MM.1S (cell line): Measurements from ENCODE around the gene FN3K.
"Not testable (repeated sequence)": the region's sequence is repeated elsewhere in the genome, so short reads cannot be mapped to it uniquely, and the experiment has no call there.

ENCODE experiments used
- DNase-seq: peaks from one replicate; pipeline ENCODE4 v3.0.0-alpha.2; 2015
- H2AFZ ChIP-seq: fragments of 300-600 bp; sonication (generic); 2 replicates; pipeline ENCODE4 v1.6.0; 2016; ENCODE audit warnings: antibody characterized with exemption, low read length
- H3F3A ChIP-seq: fragments of 300-600 bp; sonication (generic); 2 replicates; pipeline ENCODE4 v1.6.1; 2016; ENCODE audit warnings: mild to moderate bottlenecking, antibody characterized with exemption, low read length, moderate library complexity, mixed read lengths; ENCODE audit not compliant: insufficient read depth
- H3K27ac ChIP-seq: fragments of 300-600 bp; sonication (generic); 2 replicates; pipeline ENCODE4 v1.5.1; 2016; ENCODE audit warnings: mild to moderate bottlenecking, low read length
- H3K27me3 ChIP-seq: fragments of 300-600 bp; sonication (generic); replicated peaks from 2 replicates; pipeline ENCODE4 v1.6.0; 2016; ENCODE audit warnings: low read length; ENCODE audit not compliant: insufficient read depth
- H3K36me3 ChIP-seq: fragments of 300-600 bp; sonication (generic); replicated peaks from 2 replicates; pipeline ENCODE4 v1.6.1; 2016; ENCODE audit warnings: mild to moderate bottlenecking, low read length, mixed read lengths; ENCODE audit not compliant: insufficient read depth
- H3K4me1 ChIP-seq: fragments of 300-600 bp; sonication (generic); 2 replicates; pipeline ENCODE4 v1.6.1; 2016; ENCODE audit warnings: low read length, mixed read lengths
- H3K4me2 ChIP-seq: fragments of 300-600 bp; sonication (generic); 2 replicates; pipeline ENCODE4 v1.6.0; 2016; ENCODE audit warnings: low read depth, low read length
- H3K4me3 ChIP-seq: fragments of 300-600 bp; sonication (generic); 2 replicates; pipeline ENCODE4 v1.5.1; 2016; ENCODE audit warnings: low read length, mixed read lengths
- H3K79me2 ChIP-seq: fragments of 300-600 bp; sonication (generic); 2 replicates; pipeline ENCODE4 v1.6.1; 2016; ENCODE audit warnings: mixed run types, low read length, mixed read lengths
- H3K9ac ChIP-seq: fragments of 300-600 bp; sonication (generic); 2 replicates; pipeline ENCODE4 v1.6.1; 2016; ENCODE audit warnings: low read length, mixed read lengths
- H3K9me2 ChIP-seq: fragments of 300-600 bp; sonication (generic); replicated peaks from 2 replicates; pipeline ENCODE4 v1.6.1; 2016; ENCODE audit warnings: mild to moderate bottlenecking, low read length, mixed read lengths; ENCODE audit not compliant: insufficient read depth
- H3K9me3 ChIP-seq: fragments of 300-600 bp; sonication (generic); replicated peaks from 2 replicates; pipeline ENCODE4 v1.6.1; 2016; ENCODE audit warnings: mild to moderate bottlenecking, low read length, mixed read lengths; ENCODE audit not compliant: insufficient read depth
- H4K20me1 ChIP-seq: fragments of 300-600 bp; sonication (generic); 2 replicates; pipeline ENCODE4 v1.6.1; 2016; ENCODE audit warnings: mild to moderate bottlenecking, low read length, moderate library complexity, mixed read lengths; ENCODE audit not compliant: insufficient read depth
- EZH2 ChIP-seq: fragments of 300-600 bp; sonication (generic); optimal IDR thresholded peaks from 2 replicates; pipeline ENCODE3; 2017; ENCODE audit warnings: low read depth, mild to moderate bottlenecking, antibody characterized with exemption, low read length, mixed read lengths
- EZH2phosphoT487 ChIP-seq: fragments of 300-600 bp; sonication (generic); IDR thresholded peaks from 2 replicates; pipeline ENCODE4 v1.6.1; 2018; ENCODE audit warnings: antibody characterized with exemption, low read length
- TF ChIP-seq, protein P1 (sequence below): fragments of 300-600 bp; sonication (generic); IDR thresholded peaks from 2 replicates; pipeline ENCODE4 v1.5.1; 2016; ENCODE audit warnings: antibody characterized with exemption, low read length, mixed read lengths

The FN3K gene

DNA sequence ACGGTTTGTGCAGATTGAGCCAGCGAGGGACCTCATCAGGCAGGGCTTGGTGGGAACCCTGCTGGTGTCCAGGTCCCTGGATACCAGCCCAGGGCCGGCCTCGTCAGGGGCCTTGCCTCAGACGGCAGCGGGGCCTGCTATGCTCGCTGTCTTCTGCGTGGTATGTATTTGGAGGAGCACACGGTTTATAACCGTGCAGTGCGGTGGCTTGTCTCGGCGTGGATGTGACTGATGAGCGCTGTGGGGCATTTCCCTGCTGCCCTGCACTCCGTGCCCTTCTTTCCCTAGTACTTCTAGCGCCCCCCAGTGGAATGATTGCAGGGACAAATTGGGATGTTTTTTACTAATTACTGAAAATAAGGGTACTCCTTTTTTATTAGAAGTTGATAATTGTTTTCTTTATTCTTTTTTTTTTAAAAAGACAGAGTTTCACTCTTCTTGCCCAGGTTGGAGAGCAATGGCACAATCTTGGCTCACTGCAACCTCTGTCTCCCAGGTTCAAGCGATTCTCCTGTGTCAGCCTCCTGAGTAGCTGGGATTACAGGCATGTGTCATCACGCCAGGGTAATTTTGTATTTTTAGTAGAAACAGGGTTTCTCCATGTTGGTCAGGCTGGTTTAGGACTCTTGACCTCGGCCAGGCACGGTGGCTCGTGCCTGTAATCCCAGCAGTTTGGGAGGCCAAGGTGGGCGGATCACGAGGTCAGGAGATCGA lies 31.8 kb downstream of the FN3K start:
- Histone ChIP-seq H3K9me3 (no peaks in the 10 kb centered on the region), H3K27ac (no peak overlapping the region), H3K9ac (no peak overlapping the region), H3K27me3 (no peaks in the 10 kb centered on the region), H3K79me2 (0 out of 2 replicates have a peak, but pooled peaks cover 6% of the 10 kb centered on the region), H3K4me2 (no peak overlapping the region), H3K4me3 (no peak overlapping the region), H4K20me1 (no peaks in the 10 kb centered on the region), H3F3A (no peaks in the 10 kb centered on the region), H3K4me1 (no peaks in the 10 kb centered on the region), H3K9me2 (no peaks in the 10 kb centered on the region), H3K36me3 (peaks cover 5% of the 10 kb centered on the region; the same call in 1 of the 2 replicates), H2AFZ (no peak overlapping the region)
- DNase-seq, result no peak
- TF ChIP-seq EZH2phosphoT487 (no peak), EZH2 (no peak)
- TF ChIP-seq, protein P1, sequence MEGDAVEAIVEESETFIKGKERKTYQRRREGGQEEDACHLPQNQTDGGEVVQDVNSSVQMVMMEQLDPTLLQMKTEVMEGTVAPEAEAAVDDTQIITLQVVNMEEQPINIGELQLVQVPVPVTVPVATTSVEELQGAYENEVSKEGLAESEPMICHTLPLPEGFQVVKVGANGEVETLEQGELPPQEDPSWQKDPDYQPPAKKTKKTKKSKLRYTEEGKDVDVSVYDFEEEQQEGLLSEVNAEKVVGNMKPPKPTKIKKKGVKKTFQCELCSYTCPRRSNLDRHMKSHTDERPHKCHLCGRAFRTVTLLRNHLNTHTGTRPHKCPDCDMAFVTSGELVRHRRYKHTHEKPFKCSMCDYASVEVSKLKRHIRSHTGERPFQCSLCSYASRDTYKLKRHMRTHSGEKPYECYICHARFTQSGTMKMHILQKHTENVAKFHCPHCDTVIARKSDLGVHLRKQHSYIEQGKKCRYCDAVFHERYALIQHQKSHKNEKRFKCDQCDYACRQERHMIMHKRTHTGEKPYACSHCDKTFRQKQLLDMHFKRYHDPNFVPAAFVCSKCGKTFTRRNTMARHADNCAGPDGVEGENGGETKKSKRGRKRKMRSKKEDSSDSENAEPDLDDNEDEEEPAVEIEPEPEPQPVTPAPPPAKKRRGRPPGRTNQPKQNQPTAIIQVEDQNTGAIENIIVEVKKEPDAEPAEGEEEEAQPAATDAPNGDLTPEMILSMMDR, result peak; percentile 56

DNA sequence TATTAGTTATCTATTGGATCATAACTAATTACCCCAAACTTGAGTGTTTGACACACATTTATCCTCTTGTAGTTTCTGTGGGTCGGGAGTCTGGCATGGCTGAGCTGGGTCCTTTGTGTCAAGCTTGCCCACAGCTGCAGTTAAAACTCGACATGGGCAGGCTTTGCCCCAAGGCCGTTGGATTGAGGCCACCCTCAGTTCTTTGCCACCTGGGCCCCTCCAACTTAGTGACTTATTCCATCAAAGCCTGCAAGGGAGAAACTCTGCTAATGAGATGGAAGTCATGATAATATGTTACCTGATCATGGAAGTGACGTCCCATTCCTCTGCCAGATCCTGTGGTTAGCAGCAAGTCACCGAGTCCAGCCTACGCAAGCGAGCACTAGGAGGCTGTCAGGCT lies 33.6 kb downstream of the FN3K start:
- Histone ChIP-seq H3K79me2 (no peaks in the 10 kb centered on the region), H3K4me2 (no peak overlapping the region), H3K27me3 (no peaks in the 10 kb centered on the region), H3K4me3 (no peak overlapping the region), H3K4me1 (no peaks in the 10 kb centered on the region), H3K27ac (no peak overlapping the region), H3K9me3 (no peaks in the 10 kb centered on the region), H3K9ac (no peak overlapping the region), H4K20me1 (no peaks in the 10 kb centered on the region), H3F3A (no peaks in the 10 kb centered on the region), H3K36me3 (peaks cover 5% of the 10 kb centered on the region; the same call in 1 of the 2 replicates), H2AFZ (no peak overlapping the region), H3K9me2 (no peaks in the 10 kb centered on the region)
- DNase-seq, result no peak
- TF ChIP-seq EZH2phosphoT487 (no peak), EZH2 (no peak)
- TF ChIP-seq, protein P1, result no peak

DNA sequence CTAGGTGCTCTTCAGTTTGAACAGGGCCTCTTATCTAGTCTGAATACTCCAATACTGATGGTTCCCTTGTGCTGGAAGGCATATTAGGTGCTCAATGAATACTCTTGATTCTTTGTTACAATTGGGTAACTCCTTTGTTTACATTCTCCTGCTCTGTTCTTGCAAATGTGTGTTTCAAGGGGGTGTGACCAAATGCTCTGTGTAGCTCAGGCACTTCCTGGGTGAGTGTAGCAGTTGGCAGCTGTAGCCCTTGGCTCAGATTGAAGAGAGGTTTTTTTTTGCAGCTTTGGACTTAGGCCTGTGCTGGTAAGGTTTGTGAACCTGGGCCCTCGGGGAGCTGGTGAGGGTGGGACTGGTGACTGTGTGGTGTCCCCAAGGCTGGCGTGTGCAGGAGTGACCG lies 36.6 kb downstream of the FN3K start:
- Histone ChIP-seq H3K4me1 (no peaks in the 10 kb centered on the region), H3K9ac (no peak overlapping the region), H3K36me3 (peaks cover 5% of the 10 kb centered on the region; the same call in 1 of the 2 replicates), H3F3A (no peaks in the 10 kb centered on the region), H3K27ac (no peak overlapping the region), H4K20me1 (no peaks in the 10 kb centered on the region), H3K4me3 (no peak overlapping the region), H3K9me2 (no peaks in the 10 kb centered on the region), H3K9me3 (no peaks in the 10 kb centered on the region), H3K4me2 (no peak overlapping the region), H3K27me3 (no peaks in the 10 kb centered on the region), H2AFZ (no peak overlapping the region), H3K79me2 (no peaks in the 10 kb centered on the region)
- DNase-seq, result no peak
- no peak for TF ChIP-seq EZH2phosphoT487
- TF ChIP-seq, protein P1, result no peak
- TF ChIP-seq EZH2, result no peak

DNA sequence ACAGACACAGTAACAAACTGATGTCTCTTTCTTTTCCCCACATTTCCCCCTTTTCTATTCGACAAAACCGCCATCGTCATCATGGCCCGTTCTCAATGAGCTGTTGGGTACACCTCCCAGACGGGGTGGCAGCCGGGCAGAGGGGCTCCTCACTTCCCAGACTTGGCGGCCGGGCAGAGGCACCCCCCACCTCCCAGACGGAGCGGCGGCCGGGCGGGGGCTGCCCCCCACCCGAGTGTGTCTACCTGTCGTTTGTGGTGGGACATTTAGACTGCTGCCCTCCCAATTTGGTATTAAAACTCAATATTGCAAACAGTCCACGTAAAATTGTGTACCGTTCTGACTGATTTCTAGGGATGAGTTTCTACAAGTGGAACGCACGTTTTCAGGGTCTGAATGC lies 39.0 kb downstream of the FN3K start:
- H3K36me3 ChIP-seq, H3K79me2 ChIP-seq, H2AFZ ChIP-seq, DNase-seq, H3K4me3 ChIP-seq, H3K27ac ChIP-seq, H3K4me2 ChIP-seq, H4K20me1 ChIP-seq, H3K27me3 ChIP-seq, H3K9ac ChIP-seq, H3K9me3 ChIP-seq, H3F3A ChIP-seq, H3K9me2 ChIP-seq, H3K4me1 ChIP-seq: not testable (repeated sequence)
